HG03045 (cell line): ENCODE data around the gene PRPS1.
"Not testable (repeated sequence)": the region's sequence is repeated elsewhere in the genome, so short reads cannot be mapped to it uniquely, and the experiment has no call there.

Experiments
- ATAC-seq: cut with Tn5 transposase; IDR thresholded peaks from one replicate; pipeline ENCODE4 v1.9.1; 2021; ENCODE audit warnings: mild to moderate bottlenecking, moderate library complexity; ENCODE audit not compliant: unreplicated experiment

PRPS1 gene

GRCh38 chrX:107627838-107628661 lies at the start of gene PRPS1:
TSS of gene PRPS1 (plus strand) at chrX:107628510. CDS start at chrX:107628629, 119 bp downstream.
- peak; percentile 100 for ATAC-seq

- ATAC-seq, result no peak
Measured at GRCh38 chrX:107579956-107580355, 48.4 kb upstream of the PRPS1 start.

- no peak for ATAC-seq
Measured at GRCh38 chrX:107581923-107582322, 46.4 kb upstream of the PRPS1 start.

DNA sequence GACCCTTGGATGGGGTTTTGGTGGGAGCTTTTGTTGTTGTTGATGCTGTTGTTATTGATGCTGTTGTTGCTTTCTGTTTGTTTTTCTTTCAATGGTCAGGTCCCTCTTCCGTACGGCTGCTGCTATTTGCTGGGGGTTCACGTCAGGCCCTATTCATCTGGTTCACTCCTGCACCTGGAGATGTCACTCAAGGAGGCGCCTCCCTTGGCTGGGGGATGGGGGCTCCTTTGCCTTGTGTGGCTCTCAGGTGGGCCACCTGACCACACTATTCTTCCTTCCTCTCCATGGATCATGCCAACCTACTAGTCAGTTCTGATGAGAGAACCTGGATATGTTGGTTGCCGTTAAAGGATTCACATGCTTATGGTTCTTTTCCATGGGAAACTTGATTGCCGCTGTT lies 39.1 kb upstream of the PRPS1 start:
- no peak for ATAC-seq

GRCh38 chrX:107596651-107597050 lies 31.7 kb upstream of the PRPS1 start:
- ATAC-seq, result no peak

DNA sequence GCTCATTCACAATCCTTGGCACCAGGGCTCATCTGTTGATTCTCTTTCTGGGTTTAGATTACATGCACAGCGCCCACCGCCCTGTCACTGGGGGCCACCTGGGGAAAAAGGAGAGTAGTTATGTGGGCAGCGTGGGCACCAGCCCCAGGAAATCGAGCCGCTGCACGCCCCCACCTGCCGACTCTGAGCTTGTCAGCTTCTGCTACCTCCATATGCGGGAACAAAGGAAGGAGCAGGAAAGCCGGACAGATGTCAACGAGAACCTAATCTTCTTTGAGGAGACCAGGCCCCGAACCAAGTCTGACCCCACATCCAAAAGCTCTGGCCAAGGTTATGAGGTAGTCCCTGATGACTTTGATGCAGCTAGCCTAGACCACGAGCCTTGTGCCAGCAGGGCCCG lies 31.0 kb upstream of the PRPS1 start:
- no peak for ATAC-seq

DNA sequence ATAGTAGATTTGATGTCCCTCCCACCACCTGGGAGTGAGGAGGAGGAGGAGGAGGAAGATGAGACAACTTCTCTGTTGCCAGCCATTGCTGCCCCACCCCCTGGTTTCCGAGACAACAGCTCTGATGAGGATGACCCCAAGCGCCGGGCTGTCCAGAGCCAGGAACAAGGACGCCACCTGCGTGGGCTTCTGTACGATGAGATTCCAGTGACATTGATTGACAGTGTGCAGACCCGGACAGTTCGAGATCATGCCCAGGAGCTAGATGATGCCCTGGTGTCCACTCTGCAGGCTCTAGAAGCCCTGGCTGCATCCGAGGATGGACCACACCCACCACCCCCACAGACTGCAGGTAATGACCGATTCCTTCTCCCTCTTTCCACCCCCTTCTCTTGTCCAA lies 30.5 kb upstream of the PRPS1 start:
- no peak for ATAC-seq

DNA sequence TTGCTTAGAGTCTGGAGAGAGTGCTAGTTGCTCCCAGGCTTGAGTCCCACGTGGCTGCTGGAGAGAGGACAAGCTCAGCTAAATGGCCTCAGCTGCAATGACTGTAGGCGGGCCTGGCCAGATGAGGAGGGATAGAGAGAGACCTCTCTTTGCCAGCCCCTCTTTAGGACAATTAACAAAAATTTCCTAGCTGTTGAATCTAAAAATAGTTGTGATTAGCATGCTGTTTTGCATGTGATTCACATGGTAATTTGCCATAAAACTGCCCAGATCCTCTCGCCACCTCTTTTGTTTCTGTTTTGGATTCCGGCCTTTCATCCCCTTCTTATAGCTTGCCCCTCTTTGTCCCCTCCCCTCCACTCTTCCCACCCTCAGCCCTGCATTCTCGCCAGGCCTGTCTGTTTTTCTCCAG lies 28.9 kb upstream of the PRPS1 start:
- ATAC-seq, result no peak

DNA sequence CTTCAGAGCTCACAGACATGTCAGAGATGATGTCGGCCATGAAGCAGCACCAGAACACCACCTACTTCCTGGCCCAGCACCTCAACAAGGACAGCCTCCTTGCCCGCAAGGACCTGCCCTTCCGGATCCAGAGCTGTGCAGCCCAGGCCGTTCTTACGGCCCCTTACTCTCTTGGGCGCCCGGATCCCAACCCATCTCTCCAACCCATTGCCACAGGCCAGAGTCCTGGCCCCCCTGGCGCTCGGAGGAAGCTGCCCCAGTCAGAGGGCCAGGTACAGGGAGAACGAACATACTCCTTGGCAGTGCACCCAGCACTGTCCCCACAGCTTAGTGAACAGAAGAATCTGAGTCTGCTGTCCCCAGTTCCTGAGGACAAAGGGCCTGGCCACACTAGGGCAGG lies 27.9 kb upstream of the PRPS1 start:
- ATAC-seq, result no peak

- no peak for ATAC-seq
Measured at GRCh38 chrX:107601326-107601725, 27.0 kb upstream of the PRPS1 start.

DNA sequence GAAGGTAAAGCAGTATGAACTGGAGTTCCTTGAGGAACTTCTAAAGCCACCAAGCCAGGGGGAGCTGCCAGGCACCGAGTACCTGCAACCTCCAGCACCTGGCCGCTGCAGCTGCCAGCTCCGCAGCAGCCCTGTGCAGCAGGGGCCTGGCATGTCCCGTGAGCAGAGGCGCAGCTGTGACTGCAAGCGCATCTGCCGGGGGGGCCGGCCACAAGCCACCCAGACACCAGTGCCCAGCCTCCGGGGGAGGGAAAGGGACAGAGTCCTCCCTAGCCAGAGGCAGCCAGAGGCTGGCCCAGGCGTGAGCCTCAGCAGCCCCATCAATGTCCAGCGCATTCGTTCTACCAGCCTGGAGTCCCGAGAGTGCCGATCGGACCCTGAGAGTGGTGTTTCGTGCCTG lies 26.6 kb upstream of the PRPS1 start:
- ATAC-seq, result no peak

DNA sequence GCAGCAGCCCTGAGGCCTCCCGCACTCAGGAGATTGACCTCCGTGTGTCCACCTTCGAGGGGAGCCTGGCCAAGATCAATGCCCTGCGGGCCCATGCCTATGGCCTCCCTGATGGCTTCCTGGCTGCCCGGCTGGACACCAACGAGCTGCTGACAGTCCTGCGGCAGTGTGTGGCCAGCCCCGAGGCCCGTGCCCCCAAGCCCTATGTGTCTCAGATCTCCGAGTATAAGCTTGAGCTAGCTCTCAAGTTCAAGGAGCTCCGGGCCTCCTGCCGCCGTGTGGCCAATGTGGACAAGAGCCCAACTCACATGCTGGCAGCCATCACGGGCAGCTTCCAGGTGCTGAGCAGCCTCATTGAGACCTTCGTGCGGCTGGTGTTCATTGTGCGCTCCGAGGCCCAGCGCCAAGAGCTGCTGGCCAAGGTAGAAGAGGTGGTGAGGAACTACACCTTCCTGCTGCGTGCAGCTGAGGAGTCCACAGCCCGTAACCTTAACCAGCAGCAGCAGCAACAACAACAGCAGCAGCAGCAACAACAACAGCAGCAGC lies 25.5 kb upstream of the PRPS1 start:
- ATAC-seq, result no peak

DNA sequence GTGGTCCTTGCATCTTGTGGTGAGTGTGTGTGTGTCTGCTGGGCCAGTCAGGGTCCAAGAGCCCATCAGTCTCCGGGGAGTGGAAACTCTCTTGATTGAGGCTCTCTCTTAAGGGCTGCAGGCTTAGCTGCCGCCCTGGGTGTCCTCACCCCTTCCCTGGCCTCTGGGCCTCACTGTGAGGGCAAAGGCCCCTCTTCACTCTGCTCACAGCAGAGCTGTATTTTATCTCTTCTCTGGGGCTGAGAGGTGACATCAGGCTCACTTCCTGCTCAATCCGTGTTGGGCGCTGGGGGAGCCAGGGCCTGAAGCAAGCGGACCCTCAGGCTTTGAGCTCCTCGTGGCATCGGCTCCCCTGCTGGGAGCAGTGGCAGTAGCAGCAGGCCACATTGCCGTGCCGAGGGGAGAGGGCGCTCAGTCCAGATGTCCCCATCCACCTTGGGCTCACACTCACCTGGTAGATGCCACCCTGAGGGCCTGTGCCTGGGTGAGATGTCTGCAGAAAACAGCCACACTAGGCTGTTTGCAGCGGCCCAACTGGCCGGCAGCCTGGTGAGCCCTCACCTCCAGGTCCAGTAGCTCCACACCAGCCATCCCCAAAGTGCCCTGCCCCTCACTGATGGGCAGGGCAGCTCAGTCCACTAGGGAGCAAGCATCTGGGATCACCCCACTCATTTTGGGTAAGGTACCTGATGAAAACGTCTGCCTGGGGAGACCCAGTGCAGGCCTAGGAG lies 24.7 kb upstream of the PRPS1 start:
- no peak for ATAC-seq

DNA sequence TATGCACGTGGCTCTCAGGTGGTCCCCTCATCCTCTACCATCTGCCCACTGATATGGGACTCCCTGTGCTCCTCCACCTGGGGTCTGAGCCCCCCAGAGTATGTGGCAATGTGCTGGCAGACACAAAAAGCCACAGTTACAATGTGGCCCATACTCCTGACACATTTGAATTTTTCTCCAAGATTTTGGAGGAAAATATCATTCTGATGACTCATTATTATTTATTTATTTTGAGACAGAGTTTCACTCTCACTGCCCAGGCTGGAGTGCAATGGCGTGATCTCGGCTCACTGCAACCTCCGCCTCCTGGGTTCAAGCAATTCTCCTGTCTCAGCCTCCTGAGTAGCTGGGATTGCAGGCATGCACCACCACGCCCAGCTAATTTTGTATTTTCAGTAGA lies 19.2 kb upstream of the PRPS1 start:
- not testable (repeated sequence) for ATAC-seq

DNA sequence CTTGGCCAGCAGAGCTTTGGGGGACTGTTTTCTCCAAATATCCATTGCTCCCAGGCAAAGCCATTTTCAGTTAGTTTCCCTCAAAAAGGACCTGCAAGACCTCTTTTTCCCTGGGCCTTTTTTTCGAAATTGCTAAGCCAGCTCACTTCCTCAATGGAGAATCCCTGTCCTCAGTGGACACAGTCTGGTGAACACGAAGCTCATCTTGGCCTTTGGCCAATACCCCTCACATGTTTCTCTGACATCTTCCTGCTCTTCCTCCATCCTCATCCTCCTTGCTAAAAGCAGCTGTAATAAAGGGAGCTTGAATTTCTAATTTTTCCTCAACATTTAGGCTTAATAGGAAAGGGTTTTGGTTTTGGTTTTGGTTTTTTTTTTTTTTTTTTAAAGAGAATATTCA lies 17.6 kb upstream of the PRPS1 start:
- no peak for ATAC-seq

GRCh38 chrX:107619885-107620322 lies 8.4 kb upstream of the PRPS1 start:
- no peak for ATAC-seq

- ATAC-seq, result no peak
Measured at GRCh38 chrX:107624893-107625292, 3.4 kb upstream of the PRPS1 start.

GRCh38 chrX:107625739-107626138 lies 2.6 kb upstream of the PRPS1 start:
- no peak for ATAC-seq

- no peak for ATAC-seq
Measured at GRCh38 chrX:107626481-107626880, 1.8 kb upstream of the PRPS1 start.

GRCh38 chrX:107626916-107627315 lies 1.4 kb upstream of the PRPS1 start:
- ATAC-seq, result no peak

DNA sequence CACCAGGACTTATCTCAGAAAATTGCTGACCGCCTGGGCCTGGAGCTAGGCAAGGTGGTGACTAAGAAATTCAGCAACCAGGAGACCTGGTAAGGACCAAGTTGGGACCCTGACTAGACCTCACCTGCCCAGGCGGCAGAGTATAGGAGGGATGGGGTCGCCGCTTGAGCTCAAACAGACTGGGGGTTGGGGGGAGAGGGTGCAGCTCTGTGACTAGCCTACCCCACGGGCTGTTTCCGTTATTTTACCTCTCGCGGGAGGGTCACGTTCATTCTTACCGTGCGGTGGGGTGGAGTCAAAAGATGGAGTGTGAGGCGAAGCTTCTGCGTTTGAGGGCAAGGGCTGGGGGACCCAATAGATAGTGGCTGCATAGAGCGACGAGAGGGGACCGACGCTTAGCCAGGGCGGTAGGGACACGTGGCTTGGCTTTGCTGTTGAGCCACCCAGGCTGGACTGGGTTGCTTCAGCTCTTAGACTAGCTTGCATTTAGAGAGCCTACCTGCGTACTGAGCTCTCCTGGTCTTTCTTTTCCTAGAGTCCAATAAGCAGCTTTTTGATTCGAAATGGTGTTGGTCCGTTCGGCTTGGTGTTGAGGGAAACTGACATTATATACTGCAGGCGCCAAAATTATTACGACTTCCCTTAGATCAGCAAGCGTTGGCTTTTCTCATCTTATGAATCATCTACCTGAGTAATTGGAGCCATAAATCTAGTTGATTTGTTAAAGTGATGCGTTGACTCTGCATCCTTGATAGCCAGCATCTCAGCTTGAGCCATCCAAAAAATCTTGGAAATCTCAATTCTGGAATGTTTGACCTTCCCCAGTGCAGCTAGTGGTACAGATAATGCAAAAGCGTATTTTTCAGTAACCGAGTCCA lies 591 bp downstream of the PRPS1 start:
- ATAC-seq, result peak; percentile 38
